ENCODE results near the gene DENND5A.

- TF ChIP-seq EZH2 (IDR thresholded peaks at IDR 0.05; ENCODE audit: borderline replicate concordance, low read depth, low read length, severe bottlenecking) (no peak), CTCF (IDR thresholded peaks at IDR 0.05; ENCODE audit: borderline replicate concordance, extremely low read depth, low read length, poor library complexity, severe bottlenecking) (no peak)
Observed at GRCh38 chr11:9130297-9130696, 134.9 kb downstream of the DENND5A start.
